HepG2 (cell line): ENCODE measurements around the gene NUDT3. TPM values are rescaled to one million over a fixed set of nuclear protein-coding genes. Genes with fewer than 3 reads are reported as not detected.

Source experiments
- CBX1 ChIP-seq: IDR thresholded peaks from one replicate; pipeline ENCODE4 v1.6.1; 2016; ENCODE audit warnings: antibody characterized with exemption, low read depth
- CHCHD3 ChIP-seq: sonication (generic); formaldehyde crosslinking; IDR thresholded peaks from 2 replicates; pipeline ENCODE4 v1.8.0; 2022; ENCODE audit warnings: mild to moderate bottlenecking, missing genetic modification reagents, moderate library complexity
- ELF3 ChIP-seq: IDR thresholded peaks from 2 replicates; pipeline ENCODE4 v1.6.1; 2016; ENCODE audit warnings: missing genetic modification reagents, missing compliant biosample characterization
- ESRRA ChIP-seq: sonication (generic); formaldehyde crosslinking; IDR thresholded peaks from 2 replicates; pipeline ENCODE4 v1.5.1; 2020; ENCODE audit warnings: mild to moderate bottlenecking, low read depth, missing genetic modification reagents
- HCFC1 ChIP-seq: fragments of 150-350 bp; IDR thresholded peaks from 2 replicates; pipeline ENCODE4 v1.6.1; 2014; ENCODE audit warnings: low read depth, low read length
- HHEX ChIP-seq: IDR thresholded peaks from 2 replicates; pipeline ENCODE4 v1.6.1; 2016; ENCODE audit warnings: control low read depth
- KMT2A ChIP-seq: sonication (generic); formaldehyde crosslinking; IDR thresholded peaks from 2 replicates; pipeline ENCODE4 v1.4.0; 2020; ENCODE audit warnings: missing genetic modification reagents
- NAIF1 ChIP-seq: sonication (generic); formaldehyde crosslinking; IDR thresholded peaks from 2 replicates; pipeline ENCODE4 v1.5.0; 2020; ENCODE audit warnings: mild to moderate bottlenecking, missing genetic modification reagents, borderline replicate concordance
- PHF21A ChIP-seq: sonication (generic); formaldehyde crosslinking; IDR thresholded peaks from 2 replicates; pipeline ENCODE4 v1.5.0; 2020; ENCODE audit warnings: mild to moderate bottlenecking, missing genetic modification reagents
- POLR2A ChIP-seq, 2 experiments: IDR thresholded peaks; 2 replicates each; pipeline ENCODE4 v1.6.1; 2011; ENCODE audit warnings: low read depth in 2 of 2, low read length in 2 of 2, mild to moderate bottlenecking in 1 of 2, moderate library complexity in 1 of 2; ENCODE audit not compliant: insufficient read depth in 1 of 2
- RFX5 ChIP-seq: IDR thresholded peaks from 2 replicates; pipeline ENCODE4 v1.6.1; 2011; ENCODE audit warnings: low read depth, low read length, improper control_type of control experiment
- SKIL ChIP-seq: sonication (generic); formaldehyde crosslinking; IDR thresholded peaks from 2 replicates; pipeline ENCODE4 v1.8.0; 2022; ENCODE audit warnings: missing genetic modification reagents, mild to moderate bottlenecking, moderate library complexity, borderline replicate concordance
- SRSF9 ChIP-seq: fragments of 200-400 bp; formaldehyde crosslinking; IDR thresholded peaks from 2 replicates; pipeline ENCODE4 v1.6.1; 2018; ENCODE audit warnings: borderline replicate concordance, mild to moderate bottlenecking, low read depth, low read length; ENCODE audit not compliant: insufficient read depth, poor library complexity, severe bottlenecking
- TBP ChIP-seq: sonication (generic); formaldehyde crosslinking; IDR thresholded peaks from 2 replicates; pipeline ENCODE4 v1.5.0; 2020; ENCODE audit warnings: missing genetic modification reagents
- TOE1 ChIP-seq: sonication (generic); formaldehyde crosslinking; IDR thresholded peaks from 2 replicates; pipeline ENCODE4 v1.4.0; 2020; ENCODE audit warnings: mild to moderate bottlenecking, missing genetic modification reagents
- TRAFD1 ChIP-seq: sonication (generic); formaldehyde crosslinking; IDR thresholded peaks from 2 replicates; pipeline ENCODE4 v1.5.1; 2020; ENCODE audit warnings: missing genetic modification reagents, mild to moderate bottlenecking, borderline replicate concordance
- ZKSCAN1 ChIP-seq: fragments of 150-350 bp; IDR thresholded peaks from 2 replicates; pipeline ENCODE4 v1.6.1; 2014; ENCODE audit warnings: low read length
- ZNF234 ChIP-seq: sonication (generic); formaldehyde crosslinking; conservative IDR thresholded peaks from 2 replicates; pipeline ENCODE4 v1.5.1; 2020; ENCODE audit warnings: mild to moderate bottlenecking, missing genetic modification reagents
- ZNF3 ChIP-seq: IDR thresholded peaks from 2 replicates; pipeline ENCODE4 v1.7.0; 2017; ENCODE audit warnings: inconsistent platforms
- ZNF335 ChIP-seq: sonication (generic); formaldehyde crosslinking; IDR thresholded peaks from 2 replicates; pipeline ENCODE4 v1.4.0; 2020; ENCODE audit warnings: missing genetic modification reagents
- ZNF496 ChIP-seq: sonication (generic); formaldehyde crosslinking; IDR thresholded peaks from 2 replicates; pipeline ENCODE4 v1.8.1; 2023; ENCODE audit warnings: mild to moderate bottlenecking, moderate library complexity, missing genetic modification reagents; ENCODE audit not compliant: insufficient replicate concordance
- ZNF740 ChIP-seq: sonication (generic); formaldehyde crosslinking; IDR thresholded peaks from 2 replicates; pipeline ENCODE4 v1.4.0; 2020; ENCODE audit warnings: missing genetic modification reagents
- ZXDC ChIP-seq: sonication (generic); formaldehyde crosslinking; IDR thresholded peaks from 2 replicates; pipeline ENCODE4 v1.5.0; 2020; ENCODE audit warnings: mild to moderate bottlenecking, missing genetic modification reagents
- polyA plus RNA-seq, 8 experiments: library from polyadenylated mRNA; depleted of rRNA in 3 of 8; stranded (reverse) in 7 of 8; unstranded in 1 of 8; fragments of >200 nt; fragmentation: Illumina TruSeq in 4 of 8; extraction: Trizol in 4 of 8; gene quantifications; 2 replicates each; pipeline versions ENCODE4 v1.2.1 to v1.2.3, GENCODE V29; 2011 to 2016; ENCODE audit warnings: low read depth in 4 of 8, missing spikeins in 1 of 8, mixed read lengths in 1 of 8; ENCODE audit not compliant: insufficient read depth in 1 of 8
- total RNA-seq, 5 experiments: library from RNA; depleted of rRNA; stranded (reverse); fragments of >200 nt; fragmentation: Illumina TruSeq; extraction: Trizol; gene quantifications; 2 replicates each; pipeline ENCODE4 v1.2.3, GENCODE V29; 2016; ENCODE audit warnings: low read depth in 1 of 5

The NUDT3 gene
- total and polyA plus RNA-seq, 2 of the 13 experiments (the other 11 are each of a cell fraction or from before 2014, with no cell fraction given), result 20.2 to 20.6 TPM

GRCh38 chr6:34414999-34415858, 22.8 kb upstream of the NUDT3 start (continued):
- TF ChIP-seq SKIL (CRISPR knock-in tag) (no peak), PHF21A (CRISPR knock-in tag) (peak; percentile 84), CBX1 (no peak), CHCHD3 (CRISPR knock-in tag) (no peak), ZNF335 (peak; percentile 91), ELF3 (CRISPR knock-in tag) (peak; percentile 74), ZNF496 (CRISPR knock-in tag) (no peak), TRAFD1 (CRISPR knock-in tag) (no peak), ZNF740 (CRISPR knock-in tag) (no peak), TOE1 (CRISPR knock-in tag) (no peak), POLR2A (IDR thresholded peaks at IDR 0.05; ENCODE audit: insufficient read depth in 1 of 2, low read depth in 2 of 2, low read length in 2 of 2) (peak in 1 of 2 experiments; percentile 35; a peak in 1 of 4 replicates), ZNF234 (CRISPR knock-in tag) (no peak), KMT2A (0 out of 2 replicates have a peak, but pooled peaks have one; percentile 19), ZXDC (no peak), HCFC1 (no peak), RFX5 (peak; percentile 17; the same call in 1 of the 2 replicates), SRSF9 (no peak), ZNF3 (peak; percentile 26; the same call in 1 of the 2 replicates), NAIF1 (peak; percentile 98), ESRRA (CRISPR knock-in tag) (peak; percentile 58; the same call in 1 of the 2 replicates), TBP (CRISPR knock-in tag) (no peak), HHEX (CRISPR knock-in tag) (no peak), ZKSCAN1 (no peak)
